ENCODE data around the gene PSMC3. TPM values are rescaled to one million over a fixed set of nuclear protein-coding genes. Genes with fewer than 3 reads are reported as not detected.

The PSMC3 gene
- total and polyA plus RNA-seq, 4 donors, result 61.6 to 192 (median 141) TPM

DNA sequence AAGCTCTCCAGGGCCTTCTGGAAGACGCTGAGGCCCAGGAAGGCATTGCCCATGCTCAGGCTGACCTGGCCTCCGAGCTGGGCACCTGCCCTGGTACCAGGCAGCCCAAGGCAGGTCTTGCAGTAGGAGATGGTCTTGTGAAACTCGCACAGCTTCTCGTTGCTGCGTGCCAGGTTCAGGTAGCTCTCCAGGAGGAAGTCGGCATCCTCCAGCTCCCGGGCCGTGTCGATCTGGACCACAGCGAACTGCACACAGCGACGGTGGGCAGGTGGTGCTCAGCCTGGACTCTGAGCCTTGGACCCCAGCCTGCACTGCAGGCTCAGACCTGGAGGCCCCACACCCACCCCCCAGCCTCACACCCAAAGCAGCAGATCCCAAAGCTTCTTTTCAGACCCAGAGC is 21.7 kb upstream of the PSMC3 start:
- Histone ChIP-seq H3K27me3 (ENCODE audit: control insufficient read depth in 3 of 3, insufficient read depth in 3 of 3, low read length in 2 of 3) (no peaks in the 10 kb centered on the region), H3K4me1 (ENCODE audit: control insufficient read depth in 5 of 5, insufficient read depth in 5 of 5, low read length in 5 of 5) (peaks cover 0 to 3% (median 0%) of the 10 kb centered on the region in 5 donors), H3K36me3 (ENCODE audit: control insufficient read depth in 4 of 4, insufficient read depth in 4 of 4, low read length in 4 of 4) (no peaks in the 10 kb centered on the region), H3K4me3 (no peak overlapping the region), H3K9me3 (ENCODE audit: control insufficient read depth in 4 of 4, insufficient read depth in 3 of 4, low read length in 3 of 4) (peaks cover 0 to 3% (median 0%) of the 10 kb centered on the region in 4 donors), H3K9ac (ENCODE audit: insufficient read depth in 1 of 2, low read length in 2 of 2) (no peak overlapping the region), H3K27ac (ENCODE audit: low read depth in 1 of 2, low read length in 1 of 2) (no peak overlapping the region)
- TF ChIP-seq, protein P1, sequence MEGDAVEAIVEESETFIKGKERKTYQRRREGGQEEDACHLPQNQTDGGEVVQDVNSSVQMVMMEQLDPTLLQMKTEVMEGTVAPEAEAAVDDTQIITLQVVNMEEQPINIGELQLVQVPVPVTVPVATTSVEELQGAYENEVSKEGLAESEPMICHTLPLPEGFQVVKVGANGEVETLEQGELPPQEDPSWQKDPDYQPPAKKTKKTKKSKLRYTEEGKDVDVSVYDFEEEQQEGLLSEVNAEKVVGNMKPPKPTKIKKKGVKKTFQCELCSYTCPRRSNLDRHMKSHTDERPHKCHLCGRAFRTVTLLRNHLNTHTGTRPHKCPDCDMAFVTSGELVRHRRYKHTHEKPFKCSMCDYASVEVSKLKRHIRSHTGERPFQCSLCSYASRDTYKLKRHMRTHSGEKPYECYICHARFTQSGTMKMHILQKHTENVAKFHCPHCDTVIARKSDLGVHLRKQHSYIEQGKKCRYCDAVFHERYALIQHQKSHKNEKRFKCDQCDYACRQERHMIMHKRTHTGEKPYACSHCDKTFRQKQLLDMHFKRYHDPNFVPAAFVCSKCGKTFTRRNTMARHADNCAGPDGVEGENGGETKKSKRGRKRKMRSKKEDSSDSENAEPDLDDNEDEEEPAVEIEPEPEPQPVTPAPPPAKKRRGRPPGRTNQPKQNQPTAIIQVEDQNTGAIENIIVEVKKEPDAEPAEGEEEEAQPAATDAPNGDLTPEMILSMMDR (IDR thresholded peaks at IDR 0.05; ENCODE audit: control extremely low read depth, extremely low read depth), result no peak
- WGBS, 2 donors, result 89 to 93% methylated on average over 12 of the region's 12 CpGs
- ATAC-seq (ENCODE audit: insufficient read depth, low FRiP score), result no peak
- DNase-seq, result no peak

DNA sequence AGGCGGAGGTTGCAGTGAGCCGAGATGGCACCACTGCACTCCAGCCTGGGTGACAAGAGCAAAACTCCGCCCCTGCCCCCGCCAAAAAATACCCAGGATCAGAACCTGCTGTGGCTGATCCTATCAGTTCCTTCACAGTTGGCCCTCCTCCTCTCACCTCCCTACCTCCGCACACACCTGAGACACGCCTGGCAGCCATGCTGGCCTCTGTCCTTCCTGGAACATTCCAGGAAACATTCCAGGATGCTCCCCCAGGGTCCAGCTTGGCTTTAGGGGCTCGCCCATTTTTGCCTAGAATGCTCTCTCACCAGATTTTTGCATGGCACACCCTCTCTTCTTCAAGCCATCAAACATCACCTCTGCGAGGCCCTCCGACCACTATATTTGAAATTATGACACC is 20.6 kb upstream of the PSMC3 start:
- Histone ChIP-seq H3K36me3 (ENCODE audit: control insufficient read depth in 4 of 4, insufficient read depth in 4 of 4, low read length in 4 of 4) (no peaks in the 10 kb centered on the region), H3K27me3 (ENCODE audit: control insufficient read depth in 3 of 3, insufficient read depth in 3 of 3, low read length in 2 of 3) (no peaks in the 10 kb centered on the region), H3K9me3 (ENCODE audit: control insufficient read depth in 4 of 4, insufficient read depth in 3 of 4, low read length in 3 of 4) (peaks cover 0 to 3% (median 0%) of the 10 kb centered on the region in 4 donors), H3K4me1 (ENCODE audit: control insufficient read depth in 5 of 5, insufficient read depth in 5 of 5, low read length in 5 of 5) (peaks cover 0 to 3% (median 0%) of the 10 kb centered on the region in 5 donors), H3K9ac (ENCODE audit: insufficient read depth in 1 of 2, low read length in 2 of 2) (no peak overlapping the region), H3K27ac (ENCODE audit: low read depth in 1 of 2, low read length in 1 of 2) (no peak overlapping the region), H3K4me3 (no peak overlapping the region)
- ATAC-seq (ENCODE audit: insufficient read depth, low FRiP score) (no peak), DNase-seq (no peak)
- 91 to 97% methylated on average over 9 of the region's 9 CpGs for WGBS, 2 donors
- TF ChIP-seq, protein P1 (IDR thresholded peaks at IDR 0.05; ENCODE audit: control extremely low read depth, extremely low read depth), result no peak

DNA sequence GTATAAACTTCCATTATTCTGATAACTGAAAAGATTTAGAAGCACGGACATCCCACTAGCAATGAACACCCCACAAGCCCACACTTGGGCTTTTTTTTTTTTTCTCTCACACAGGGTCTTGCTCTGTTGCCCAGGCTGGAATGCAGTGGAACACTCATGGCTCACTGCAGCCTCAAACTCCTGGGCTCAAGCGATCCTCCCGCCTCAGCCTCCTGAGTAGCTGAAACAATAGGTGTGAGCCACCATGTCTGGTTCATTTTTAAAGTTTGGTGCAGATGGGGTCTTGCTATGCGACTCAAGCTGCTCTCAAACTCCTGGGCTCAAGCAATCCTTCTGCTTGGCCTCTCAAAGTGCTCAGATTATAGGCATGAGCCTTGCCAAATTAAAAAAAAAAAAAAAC is 19.6 kb upstream of the PSMC3 start:
- Histone ChIP-seq H3K4me1 (ENCODE audit: control insufficient read depth in 5 of 5, insufficient read depth in 5 of 5, low read length in 5 of 5) (peaks cover 0 to 3% (median 0%) of the 10 kb centered on the region in 5 donors), H3K4me3 (no peak overlapping the region), H3K9me3 (ENCODE audit: control insufficient read depth in 4 of 4, insufficient read depth in 3 of 4, low read length in 3 of 4) (peaks cover 0 to 3% (median 0%) of the 10 kb centered on the region in 4 donors), H3K27me3 (ENCODE audit: control insufficient read depth in 3 of 3, insufficient read depth in 3 of 3, low read length in 2 of 3) (no peaks in the 10 kb centered on the region), H3K36me3 (ENCODE audit: control insufficient read depth in 4 of 4, insufficient read depth in 4 of 4, low read length in 4 of 4) (no peaks in the 10 kb centered on the region), H3K9ac (ENCODE audit: insufficient read depth in 1 of 2, low read length in 2 of 2) (no peak overlapping the region), H3K27ac (ENCODE audit: low read depth in 1 of 2, low read length in 1 of 2) (no peak overlapping the region)
- DNase-seq (no peak), ATAC-seq (ENCODE audit: insufficient read depth, low FRiP score) (no peak)
- 93 to 97% methylated on average over 4 of the region's 4 CpGs for WGBS, 2 donors
- TF ChIP-seq, protein P1 (IDR thresholded peaks at IDR 0.05; ENCODE audit: control extremely low read depth, extremely low read depth), result no peak

DNA sequence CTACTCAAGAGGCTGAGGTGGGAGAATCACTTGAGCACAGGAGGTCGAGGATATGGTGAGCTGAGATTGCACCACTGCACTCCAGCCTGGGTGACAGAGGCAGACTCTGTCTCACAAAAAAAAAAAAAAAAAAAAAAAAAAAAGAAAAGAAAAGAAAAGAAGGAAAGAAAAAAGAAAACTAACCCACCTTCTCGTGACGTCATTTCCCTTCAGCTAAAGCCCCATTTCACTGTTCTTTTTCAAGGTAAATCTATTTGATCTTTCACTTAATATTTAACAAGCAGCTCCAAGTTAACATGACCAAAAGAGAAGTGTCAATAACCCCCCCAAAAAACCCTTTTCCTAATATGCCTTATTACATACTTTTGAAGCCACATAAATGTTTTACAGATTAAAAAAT is 17.6 kb upstream of the PSMC3 start:
- Histone ChIP-seq H3K4me1 (ENCODE audit: control insufficient read depth in 5 of 5, insufficient read depth in 5 of 5, low read length in 5 of 5) (no peaks in the 10 kb centered on the region), H3K27ac (ENCODE audit: low read depth in 1 of 2, low read length in 1 of 2) (no peak overlapping the region), H3K9me3 (ENCODE audit: control insufficient read depth in 4 of 4, insufficient read depth in 3 of 4, low read length in 3 of 4) (no peaks in the 10 kb centered on the region), H3K27me3 (ENCODE audit: control insufficient read depth in 3 of 3, insufficient read depth in 3 of 3, low read length in 2 of 3) (no peaks in the 10 kb centered on the region), H3K4me3 (no peak overlapping the region), H3K36me3 (ENCODE audit: control insufficient read depth in 4 of 4, insufficient read depth in 4 of 4, low read length in 4 of 4) (no peaks in the 10 kb centered on the region), H3K9ac (ENCODE audit: insufficient read depth in 1 of 2, low read length in 2 of 2) (no peak overlapping the region)
- DNase-seq, result no peak
- TF ChIP-seq, protein P1 (IDR thresholded peaks at IDR 0.05; ENCODE audit: control extremely low read depth, extremely low read depth), result no peak
- no peak for ATAC-seq (ENCODE audit: insufficient read depth, low FRiP score)
- WGBS, 2 donors, result 75 to 83% methylated on average over 3 of the region's 3 CpGs
